ENCODE results near the gene EVI5L.
"Not testable (repeated sequence)": the region's sequence is repeated elsewhere in the genome, so short reads cannot be mapped to it uniquely, and the experiment has no call there.

The EVI5L gene

DNA sequence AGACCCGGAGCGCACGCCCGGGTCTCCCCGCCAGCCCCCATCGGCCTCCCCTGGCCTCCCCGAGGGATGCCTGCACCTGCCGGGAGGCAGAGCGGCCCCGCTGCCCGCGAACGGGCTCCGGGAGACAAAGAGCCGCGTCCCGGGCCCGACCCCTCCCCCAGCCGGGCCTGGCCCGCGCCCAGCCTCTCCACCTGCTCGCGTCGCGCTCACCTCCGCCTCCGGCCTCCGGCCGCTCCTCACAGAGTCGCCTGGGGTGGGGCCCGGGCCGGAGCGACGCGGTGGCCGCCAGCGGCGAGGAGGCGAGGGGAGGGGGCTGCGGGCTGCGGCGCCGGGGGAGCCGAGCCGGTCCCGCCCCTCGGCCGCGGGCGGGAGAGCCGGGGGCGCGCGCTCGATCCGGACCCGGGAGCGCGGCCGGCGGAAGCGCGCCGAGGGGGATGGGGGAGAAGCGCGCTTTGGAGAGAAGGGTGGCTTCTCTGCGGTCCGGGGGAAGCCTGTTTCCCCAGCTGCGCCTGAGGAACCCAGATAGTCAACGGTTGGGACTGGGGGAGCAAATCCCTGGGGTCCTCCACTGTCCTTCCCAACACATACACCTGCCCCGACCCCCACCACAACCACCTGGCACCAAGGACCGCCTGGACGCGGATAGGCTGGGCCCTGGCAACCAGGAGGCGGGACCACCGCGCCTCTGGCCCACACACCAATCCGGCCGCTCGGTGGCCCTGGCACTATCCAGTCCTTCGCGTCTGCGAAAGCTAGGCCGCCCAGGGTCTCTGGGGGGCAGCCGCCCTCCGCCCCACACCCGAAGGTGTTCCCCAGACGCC is 44.3 kb downstream of the EVI5L start, which contains the start of gene PRR36:
PRR36 (minus strand) TSS at position 315 of the 821 bp plus-strand sequence. CDS start 701 bp downstream, outside the sequence.
- DNase-seq, result no peak

DNA sequence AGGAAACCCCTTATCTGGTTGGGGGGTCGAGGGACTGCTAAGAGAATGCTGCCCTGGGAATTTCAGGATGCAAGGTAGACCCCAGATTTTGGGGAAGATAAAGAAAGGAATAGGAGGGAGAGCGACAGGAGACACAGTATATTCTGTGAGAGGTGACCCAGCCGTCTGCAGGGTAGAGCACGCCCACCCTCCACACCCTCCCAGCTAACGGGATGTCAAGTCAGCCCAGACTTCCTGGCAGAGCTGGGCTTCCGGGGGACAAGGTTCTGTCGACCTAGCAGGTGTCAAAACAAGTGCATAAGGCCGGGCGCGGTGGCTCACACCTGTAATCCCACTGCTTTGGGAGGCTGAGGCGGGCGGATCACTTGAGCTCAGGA is 44.9 kb downstream of the EVI5L start:
- no peak for DNase-seq

DNA sequence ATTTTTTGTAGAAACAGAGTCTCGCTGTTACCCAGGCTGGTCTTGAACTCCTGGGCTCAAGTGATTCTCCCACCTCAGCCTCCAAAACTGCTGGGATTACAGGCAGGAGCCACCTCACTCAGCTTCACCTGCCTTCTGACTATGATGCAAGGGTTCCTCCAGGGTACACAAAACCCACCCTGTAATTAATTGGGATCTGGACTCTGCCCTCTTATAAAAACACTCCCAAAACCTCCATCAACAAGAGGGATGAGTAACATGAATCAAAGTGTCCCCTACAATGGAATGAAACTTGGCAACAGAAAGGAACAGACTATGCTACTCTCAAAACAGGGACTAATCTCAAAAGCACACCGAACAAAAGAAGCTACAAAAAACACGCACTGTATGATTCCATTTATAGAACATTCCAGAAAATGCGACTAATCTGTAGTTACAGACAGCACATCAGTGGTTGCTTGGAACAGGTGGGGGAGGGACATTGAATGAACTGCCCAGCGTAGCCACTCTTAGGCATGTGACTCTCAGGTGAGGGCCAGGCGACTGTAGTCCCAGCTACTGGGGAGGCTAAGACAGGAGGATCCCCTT is 47.3 kb downstream of the EVI5L start:
- DNase-seq, result no peak

DNA sequence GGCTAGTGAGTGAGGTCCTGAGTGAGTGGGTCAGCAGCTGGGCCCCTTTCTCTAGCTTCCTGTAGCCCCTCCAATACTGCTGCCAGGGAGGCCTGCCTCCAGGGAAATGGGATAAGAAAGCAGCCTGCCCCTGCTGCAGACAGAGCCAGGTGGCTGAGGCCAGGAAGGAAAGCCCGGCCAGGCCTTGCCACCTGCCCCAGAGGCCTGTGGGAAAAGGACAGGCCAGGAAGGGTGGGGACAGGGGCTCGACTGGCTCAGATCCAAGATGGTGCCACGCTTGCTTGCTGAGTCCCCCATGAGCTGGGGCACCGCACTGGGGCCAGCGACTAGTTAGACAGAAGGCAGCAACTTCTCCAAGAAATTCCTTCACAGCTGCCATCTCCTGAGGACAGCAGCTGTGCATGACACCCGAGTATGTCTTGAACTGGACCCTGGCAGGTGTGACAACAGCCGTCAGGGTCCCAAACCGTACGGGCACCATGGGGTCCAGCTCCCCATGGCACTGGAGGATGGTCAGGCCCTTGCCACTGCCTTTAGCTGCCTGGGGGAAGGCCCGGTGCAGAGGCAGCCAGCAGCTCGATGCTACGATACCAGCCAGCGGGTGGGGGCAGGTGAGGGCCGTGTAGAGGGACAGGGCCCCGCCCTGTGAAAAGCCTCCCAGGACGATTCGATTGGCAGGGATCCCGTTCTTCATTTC is 49.2 kb downstream of the EVI5L start:
- no peak for DNase-seq

DNA sequence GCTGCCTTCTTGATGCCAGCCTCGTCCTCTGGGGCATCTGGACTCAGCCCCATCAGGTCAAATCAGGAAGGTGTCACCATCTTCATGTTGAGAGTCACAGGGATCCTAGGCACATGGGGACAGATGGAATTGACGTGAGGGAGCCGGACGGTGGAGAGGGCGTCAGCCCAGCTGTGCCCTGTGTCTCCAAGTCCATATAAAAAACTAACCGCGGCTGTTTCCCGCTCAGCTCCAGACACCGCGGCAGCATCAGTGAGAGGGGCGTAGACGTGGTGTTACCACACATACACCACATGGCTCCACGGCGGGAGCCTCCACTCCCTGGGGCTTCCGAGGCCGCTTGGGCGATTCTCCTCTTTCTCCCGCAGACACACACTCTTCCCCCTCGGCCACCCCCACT is 49.8 kb downstream of the EVI5L start:
- DNase-seq, result no peak

DNA sequence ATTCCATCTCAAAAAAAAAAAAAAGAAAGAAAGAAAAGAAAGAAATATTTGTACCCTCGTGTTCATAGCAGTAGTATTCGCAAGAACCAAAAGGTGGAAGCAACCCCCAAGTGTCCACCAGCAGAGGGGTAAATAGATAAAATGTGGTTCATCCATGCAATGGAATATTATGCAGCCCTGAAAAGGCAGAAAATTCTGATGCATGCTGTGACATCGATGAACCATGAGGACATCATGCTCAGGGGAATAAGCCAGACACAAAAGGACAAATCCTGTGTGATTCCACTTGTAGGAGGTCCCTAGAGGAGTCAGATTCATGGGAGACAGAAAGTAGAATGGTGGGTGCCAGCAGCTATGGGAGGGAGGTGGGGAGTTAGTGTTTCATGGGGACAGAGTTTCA is 51.9 kb downstream of the EVI5L start:
- DNase-seq, result no peak

DNA sequence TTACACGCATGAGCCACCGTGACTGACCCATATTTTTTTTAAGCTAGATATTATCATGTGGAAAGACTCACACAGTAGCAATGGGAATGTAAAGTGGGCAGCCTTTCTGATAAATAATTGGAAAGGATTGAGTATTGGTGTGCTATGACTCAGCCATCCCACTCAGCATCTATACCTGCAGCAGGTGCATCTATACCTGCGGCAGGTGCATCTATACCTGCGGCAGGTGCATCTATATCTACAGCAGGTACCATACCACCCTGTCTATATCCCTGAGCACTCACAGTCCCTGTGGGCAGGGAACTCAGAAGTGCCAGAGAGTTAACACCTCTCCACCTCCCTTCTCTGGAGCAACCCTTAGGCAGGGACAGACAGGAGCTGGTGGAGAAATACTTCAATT is 53.1 kb downstream of the EVI5L start:
- DNase-seq, result no peak

DNA sequence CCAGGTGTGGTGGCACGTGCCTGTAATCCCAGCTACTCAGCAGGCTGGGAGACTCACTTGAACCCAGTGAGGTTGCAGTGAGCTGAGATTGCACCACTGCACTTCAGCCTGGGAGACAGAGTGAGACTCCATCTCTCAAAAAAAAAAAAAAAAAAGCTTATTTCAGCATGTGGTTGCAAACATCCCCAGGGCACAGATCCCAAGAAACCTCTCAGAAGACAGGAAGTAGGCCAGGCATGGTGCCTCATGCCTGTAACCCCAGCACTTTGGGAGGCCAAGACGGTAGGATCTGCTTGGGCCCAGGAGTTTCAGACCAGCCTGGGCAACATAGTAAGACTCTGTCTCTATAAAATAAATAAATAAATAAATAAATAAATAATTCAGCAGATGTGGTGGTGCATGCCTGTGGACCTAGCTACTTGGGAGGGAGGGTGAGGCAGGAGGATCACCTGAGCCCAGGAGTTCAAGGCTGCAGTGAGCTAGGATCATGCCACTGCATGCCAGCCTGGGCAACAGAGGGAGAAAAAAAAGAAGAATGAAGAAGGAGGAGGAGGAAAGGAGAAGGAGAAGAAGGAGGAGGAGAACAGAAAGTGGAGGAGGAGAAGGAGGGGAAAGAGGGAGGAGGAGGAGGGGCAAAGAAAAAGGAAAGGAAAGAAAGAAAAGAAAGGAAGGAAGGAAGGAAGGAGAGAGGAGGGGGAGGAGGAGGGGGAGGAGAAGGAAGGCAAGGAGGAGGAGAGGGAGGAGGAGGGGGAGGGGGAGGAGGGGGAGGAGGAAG is 54.0 kb downstream of the EVI5L start:
- no peak for DNase-seq

DNA sequence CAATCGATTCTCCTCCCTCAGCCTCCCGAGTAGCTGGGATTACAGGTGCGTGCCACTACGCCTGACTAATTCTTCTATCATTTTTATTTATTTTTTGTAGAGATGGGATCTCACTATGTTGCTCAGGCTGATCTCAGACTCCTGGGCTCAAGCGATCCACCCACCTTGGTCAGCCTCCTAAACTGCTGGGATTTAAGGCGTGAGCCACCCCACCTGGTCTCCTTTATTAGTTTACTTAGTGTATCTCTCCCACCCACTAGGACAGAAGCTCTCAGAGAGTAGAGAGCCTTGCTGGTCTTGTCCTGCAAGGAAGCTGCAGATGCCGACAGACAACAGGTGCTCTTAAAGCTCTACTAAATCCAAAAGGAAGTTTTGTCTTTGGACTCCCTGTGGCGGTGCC is 55.8 kb downstream of the EVI5L start:
- no peak for DNase-seq

DNA sequence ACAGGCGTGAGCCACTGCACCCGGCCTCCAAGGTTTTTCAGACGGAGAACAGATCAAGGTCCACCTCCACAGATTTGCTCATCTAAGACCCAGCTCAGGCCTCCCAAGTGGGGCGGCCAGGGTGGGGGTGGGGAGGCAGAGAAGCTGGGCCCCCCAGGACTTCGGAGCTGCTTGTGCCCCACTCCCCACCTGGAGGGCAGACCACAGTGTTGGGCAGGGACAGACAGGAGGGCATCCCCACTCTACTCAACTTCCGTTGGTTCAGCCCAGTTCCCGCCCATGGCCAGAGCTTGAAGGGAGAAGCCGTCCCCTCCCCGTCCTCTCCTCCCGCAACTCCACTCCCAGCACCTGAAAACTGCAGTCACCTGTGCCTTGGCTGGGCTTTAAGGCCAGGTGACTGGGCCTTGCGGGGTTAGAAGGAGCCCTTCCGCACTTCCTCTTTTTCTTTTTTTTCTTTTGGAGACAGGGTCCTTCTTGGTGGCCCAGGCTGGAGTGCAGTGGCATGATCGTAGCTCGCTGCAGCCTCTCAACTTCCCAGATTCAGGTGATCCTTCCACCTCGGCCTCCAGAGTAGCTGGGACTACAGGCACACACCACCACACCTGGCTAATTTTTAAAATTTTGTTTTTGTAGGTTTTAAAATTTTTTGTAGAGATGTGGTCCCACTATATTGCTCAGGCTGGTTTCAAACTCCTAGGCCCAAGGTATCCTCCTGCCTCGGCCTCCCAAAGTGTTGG is 57.6 kb downstream of the EVI5L start:
- DNase-seq, result no peak

DNA sequence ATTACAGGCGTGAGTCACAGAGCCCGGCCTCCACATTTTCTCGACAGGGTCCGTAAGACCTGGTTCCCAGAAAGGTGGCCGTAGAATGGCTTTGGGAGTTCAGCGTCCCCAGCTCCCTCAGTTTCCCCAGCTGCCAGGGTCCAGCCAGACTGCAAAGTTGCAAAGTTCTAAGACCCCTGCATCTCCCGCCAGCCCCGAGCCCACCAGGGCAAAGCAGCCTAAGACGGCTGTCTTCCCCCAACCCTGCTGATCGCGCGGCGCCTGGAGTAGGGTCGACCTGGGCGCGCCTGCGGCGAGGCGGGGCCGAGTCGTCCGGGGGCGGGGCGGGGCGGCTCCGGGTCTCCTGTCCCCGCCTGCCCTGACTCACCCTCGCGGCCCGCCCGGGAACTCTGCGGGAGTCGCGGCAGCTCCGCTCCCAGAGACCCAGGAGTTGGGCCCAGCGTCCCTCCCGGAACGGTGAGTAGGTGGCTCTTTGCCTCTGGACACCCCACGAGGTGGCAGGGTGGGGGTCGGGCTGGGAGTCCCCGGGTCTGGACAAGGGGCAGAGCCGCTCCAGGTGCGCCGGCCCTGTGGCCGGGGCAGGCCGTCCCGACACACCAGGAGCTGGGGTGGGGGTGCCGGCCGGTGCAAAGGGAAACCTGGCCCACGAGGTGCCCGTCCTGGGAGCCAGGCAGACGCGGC is 58.3 kb downstream of the EVI5L start, which contains the start of gene LRRC8E:
LRRC8E (plus strand) TSS at position 366 of the 681 bp plus-strand sequence. CDS start 7,094 bp downstream, outside the sequence.
- DNase-seq, result peak; percentile 40

DNA sequence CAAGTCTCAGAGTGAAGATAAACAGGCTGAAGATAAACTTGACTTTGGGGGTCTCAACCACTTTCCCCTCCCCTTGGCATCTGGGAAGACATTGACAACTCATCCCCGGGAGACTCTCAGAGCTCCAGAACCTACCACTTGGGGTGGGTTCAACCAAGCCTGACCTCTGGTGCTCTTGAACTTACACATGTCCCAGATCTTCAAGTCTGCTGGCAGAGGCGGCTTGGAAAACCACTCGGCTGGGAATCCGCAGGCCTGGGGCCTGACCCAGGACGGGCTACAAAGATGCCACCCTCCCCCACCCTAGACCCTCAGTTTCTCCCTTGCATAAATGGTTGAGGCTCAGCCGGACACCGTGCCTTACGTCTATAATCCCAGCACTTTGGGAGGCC is 58.8 kb downstream of the EVI5L start:
- no peak for DNase-seq

DNA sequence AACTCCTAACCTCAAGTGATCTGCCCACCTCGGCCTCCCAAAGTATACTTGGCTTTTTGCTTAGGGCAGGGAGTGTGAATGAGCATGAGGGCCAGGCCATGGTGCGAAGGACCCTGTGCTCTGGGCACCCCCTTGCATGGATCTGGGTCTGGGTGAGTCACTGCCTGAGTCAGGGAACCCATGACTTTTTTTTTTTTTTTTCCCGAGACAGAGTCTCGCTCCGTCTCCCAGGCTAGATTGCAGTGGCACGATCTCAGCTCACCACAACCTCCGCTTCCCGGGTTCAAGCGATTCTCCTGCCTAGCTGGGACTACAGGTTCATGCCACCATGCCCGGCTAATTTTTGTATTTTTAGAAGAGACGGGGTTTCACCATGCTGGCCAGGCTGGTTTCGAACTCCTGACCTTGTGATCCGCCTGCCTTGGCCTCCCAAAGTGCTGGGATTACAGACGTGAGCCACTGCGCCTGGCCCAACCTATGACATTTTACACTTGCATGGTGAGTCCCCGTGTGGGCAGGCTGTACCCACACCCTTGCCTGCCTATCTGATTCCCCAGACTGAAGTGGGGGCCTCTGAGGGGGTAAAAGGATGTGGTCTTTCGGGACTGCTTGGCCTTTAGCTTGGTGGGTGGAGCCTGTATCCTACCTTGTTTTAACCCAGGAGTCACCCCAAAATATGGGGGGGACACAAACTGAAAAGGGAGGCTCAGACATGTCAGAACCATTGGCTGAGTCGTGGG is 63.5 kb downstream of the EVI5L start:
- not testable (repeated sequence) for DNase-seq

DNA sequence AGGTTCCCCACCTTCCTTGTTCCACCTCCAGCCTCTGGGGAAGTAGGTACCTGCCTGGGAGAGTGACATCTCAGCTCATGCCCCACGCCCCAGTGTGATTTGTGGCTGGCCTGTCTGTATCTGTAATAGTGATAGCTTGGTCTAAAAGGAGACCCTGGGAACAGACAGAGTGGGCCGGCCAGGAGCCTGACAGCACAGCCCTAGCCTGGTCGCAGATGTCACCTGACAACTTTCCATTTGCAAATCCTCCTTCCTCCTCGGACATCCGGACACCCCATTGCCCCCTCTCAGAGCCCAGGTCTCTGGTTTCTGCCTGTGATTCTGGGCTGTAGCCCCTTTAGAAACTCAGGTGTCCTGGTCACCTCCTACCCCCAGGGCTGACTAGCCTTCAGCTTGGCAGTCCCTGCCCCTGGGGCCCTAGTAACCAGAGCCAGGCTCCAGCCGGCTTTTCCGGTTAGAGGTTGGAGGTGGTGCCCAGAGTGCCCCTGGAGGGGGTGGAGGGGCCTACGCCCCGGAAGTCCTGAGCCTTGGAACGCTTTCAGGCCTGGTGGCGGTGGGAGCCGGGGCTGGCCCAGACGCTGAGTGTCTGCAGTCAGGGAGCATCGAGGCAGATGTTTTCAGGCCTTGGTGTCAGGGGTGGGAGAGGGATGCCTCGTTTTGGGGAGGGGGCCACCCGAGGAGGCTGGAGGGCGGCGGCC is 64.7 kb downstream of the EVI5L start:
- no peak for DNase-seq

DNA sequence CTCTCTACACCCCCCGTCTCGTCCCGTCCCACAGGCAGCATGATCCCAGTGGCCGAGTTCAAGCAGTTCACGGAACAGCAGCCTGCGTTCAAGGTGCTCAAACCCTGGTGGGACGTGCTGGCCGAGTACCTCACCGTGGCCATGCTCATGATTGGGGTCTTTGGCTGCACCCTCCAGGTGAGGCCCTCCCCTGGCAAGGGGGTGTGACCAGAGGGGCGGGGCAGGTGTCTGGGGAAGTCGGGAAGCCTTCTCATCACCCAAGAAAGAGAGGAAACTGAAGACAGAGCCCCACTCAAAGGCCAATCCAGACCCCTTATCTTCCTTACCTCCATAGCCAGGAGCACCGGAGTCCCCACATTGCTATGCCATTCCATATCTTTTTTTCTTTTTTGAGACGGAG is 65.5 kb downstream of the EVI5L start:
- no peak for DNase-seq

DNA sequence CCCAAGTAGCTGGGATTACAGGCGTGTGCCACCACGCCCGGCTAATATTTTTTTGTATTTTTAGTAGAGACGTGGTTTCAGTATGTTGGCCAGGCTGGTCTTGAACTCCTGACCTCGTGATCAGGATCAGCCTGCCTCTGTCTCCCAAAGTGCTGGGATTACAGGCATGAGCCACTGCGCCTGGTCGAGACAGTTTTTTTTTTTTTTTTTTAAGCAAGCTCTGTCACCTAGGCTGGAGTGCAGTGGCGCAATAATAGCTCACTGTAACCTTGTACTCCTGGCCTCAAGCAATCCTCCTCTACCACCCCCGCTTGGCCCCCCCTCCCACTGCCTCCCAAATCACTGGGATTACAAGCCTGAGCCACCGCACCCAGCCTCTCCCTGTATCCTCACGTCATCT is 67.3 kb downstream of the EVI5L start:
- DNase-seq, result no peak

DNA sequence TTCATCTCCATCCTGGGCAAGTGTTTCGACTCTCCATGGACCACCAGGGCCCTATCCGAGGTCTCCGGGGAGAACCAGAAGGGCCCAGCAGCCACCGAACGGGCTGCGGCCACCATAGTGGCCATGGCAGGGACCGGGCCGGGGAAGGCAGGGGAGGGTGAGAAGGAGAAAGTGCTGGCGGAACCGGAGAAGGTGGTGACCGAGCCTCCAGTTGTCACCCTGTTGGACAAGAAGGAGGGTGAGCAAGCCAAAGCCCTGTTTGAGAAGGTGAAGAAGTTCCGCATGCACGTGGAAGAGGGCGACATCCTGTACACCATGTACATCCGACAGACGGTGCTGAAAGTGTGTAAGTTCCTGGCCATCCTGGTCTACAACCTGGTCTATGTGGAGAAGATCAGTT is 68.9 kb downstream of the EVI5L start:
- DNase-seq, result no peak

DNA sequence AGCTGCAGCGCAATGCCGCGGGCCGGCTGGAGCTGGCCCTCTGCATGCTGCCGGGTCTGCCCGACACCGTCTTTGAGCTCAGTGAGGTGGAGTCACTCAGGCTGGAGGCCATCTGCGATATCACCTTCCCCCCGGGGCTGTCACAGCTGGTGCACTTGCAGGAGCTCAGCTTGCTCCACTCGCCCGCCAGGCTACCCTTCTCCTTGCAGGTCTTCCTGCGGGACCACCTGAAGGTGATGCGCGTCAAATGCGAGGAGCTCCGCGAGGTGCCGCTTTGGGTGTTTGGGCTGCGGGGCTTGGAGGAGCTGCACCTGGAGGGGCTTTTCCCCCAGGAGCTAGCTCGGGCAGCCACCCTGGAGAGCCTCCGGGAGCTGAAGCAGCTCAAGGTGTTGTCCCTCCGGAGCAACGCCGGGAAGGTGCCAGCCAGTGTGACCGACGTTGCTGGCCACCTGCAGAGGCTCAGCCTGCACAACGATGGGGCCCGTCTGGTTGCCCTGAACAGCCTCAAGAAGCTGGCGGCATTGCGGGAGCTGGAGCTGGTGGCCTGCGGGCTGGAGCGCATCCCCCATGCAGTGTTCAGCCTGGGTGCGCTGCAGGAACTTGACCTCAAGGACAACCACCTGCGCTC is 69.8 kb downstream of the EVI5L start:
- no peak for DNase-seq

DNA sequence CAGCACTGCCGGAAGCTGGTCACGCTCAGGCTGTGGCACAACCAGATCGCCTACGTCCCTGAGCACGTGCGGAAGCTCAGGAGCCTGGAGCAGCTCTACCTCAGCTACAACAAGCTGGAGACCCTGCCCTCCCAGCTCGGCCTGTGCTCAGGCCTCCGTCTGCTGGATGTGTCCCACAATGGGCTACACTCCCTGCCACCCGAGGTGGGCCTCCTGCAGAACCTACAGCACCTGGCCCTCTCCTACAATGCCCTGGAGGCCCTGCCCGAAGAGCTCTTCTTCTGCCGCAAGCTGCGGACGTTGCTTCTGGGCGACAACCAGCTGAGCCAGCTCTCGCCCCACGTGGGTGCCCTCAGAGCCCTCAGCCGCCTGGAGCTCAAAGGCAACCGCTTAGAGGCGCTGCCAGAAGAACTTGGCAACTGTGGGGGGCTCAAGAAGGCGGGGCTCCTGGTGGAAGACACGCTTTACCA is 70.4 kb downstream of the EVI5L start:
- DNase-seq, result no peak

DNA sequence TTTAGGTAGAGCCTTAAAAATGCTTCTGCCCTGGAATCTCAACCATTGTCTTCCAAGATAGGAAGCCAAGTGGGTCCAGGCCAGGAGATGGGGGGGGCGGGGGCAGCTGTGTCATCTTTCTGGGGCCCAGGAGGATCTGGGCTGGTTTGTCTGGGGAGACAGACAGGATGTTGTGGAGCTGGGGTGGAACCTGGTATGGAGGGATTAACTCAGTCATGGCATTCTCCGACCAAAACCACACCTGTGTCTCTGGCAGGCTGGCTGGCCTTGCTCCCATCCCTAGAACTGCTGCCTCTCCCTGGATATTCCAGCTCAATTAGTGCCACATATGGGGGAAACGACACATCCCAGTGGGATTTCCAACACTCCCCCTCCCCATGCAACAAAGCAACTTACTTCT is 70.9 kb downstream of the EVI5L start:
- DNase-seq, result no peak
